ENCODE measurements around the gene PPP1R2B. TPM values are rescaled to one million over a fixed set of nuclear protein-coding genes. Genes with fewer than 3 reads are reported as not detected.
"Not testable (repeated sequence)": the region's sequence is repeated elsewhere in the genome, so short reads cannot be mapped to it uniquely, and the experiment has no call there.

PPP1R2B gene
- total and polyA plus RNA-seq, 5 experiments from 2014 or later: 0.09 to 0.39 (median 0.17) TPM

GRCh38 chr5:156835905-156836304 lies 14.2 kb upstream of the PPP1R2B start:
- ATAC-seq (no peak), DNase-seq (no peak)
- POLR2A ChIA-PET: interaction anchor here (0.6 kb wide), 1 partner anchor 838 kb away, joined by 4 read pairs; no protein-coding TSS in a partner anchor
- Mint-ChIP-seq H3K4me1 (peaks cover 0 to 4% (median 1%) of the 10 kb centered on the region in 4 donors), H3K27me3 (peaks cover 0 to 5% (median 0%) of the 10 kb centered on the region in 5 donors), H3K4me3 (no peak overlapping the region), H3K9me3 (no peaks in the 10 kb centered on the region), H3K36me3 (no peaks in the 10 kb centered on the region), H3K27ac (peak overlapping the region in 1 of 10 donors; percentile 9)

GRCh38 chr5:156836846-156837245 lies 13.2 kb upstream of the PPP1R2B start:
- peaks cover 0 to 5% (median 0%) of the 10 kb centered on the region in 5 donors for H3K27me3 Mint-ChIP-seq
- H3K4me3 Mint-ChIP-seq: no peak overlapping the region
- H3K4me1 Mint-ChIP-seq: peaks cover 0 to 4% (median 1%) of the 10 kb centered on the region in 4 donors
- POLR2A ChIA-PET: no interaction called here
- no peaks in the 10 kb centered on the region for H3K9me3 Mint-ChIP-seq
- DNase-seq (no peak), ATAC-seq (no peak)
- H3K27ac Mint-ChIP-seq: no peak overlapping the region
- H3K36me3 Mint-ChIP-seq: no peaks in the 10 kb centered on the region

- Mint-ChIP-seq H3K4me3 (no peak overlapping the region), H3K36me3 (no peaks in the 10 kb centered on the region), H3K27ac (no peak overlapping the region), H3K9me3 (no peaks in the 10 kb centered on the region), H3K4me1 (peaks cover 0 to 4% (median 1%) of the 10 kb centered on the region in 4 donors), H3K27me3 (peaks cover 0 to 5% (median 0%) of the 10 kb centered on the region in 5 donors)
- POLR2A ChIA-PET: no interaction called here
- DNase-seq (no peak), ATAC-seq (no peak)
These were observed 11.1 kb upstream of the PPP1R2B start for GRCh38 chr5:156838961-156839360.

GRCh38 chr5:156841737-156842136 lies 8.4 kb upstream of the PPP1R2B start:
- peaks cover 0 to 3% (median 0%) of the 10 kb centered on the region in 9 donors for H3K9me3 Mint-ChIP-seq

GRCh38 chr5:156846914-156847313 lies 3.2 kb upstream of the PPP1R2B start:
- peaks cover 0 to 36% (median 23%) of the 10 kb centered on the region in 9 donors for H3K9me3 Mint-ChIP-seq
- POLR2A ChIA-PET: no interaction called here
- H3K36me3 Mint-ChIP-seq: peaks cover 6 to 20% (median 18%) of the 10 kb centered on the region in 3 donors
- no peak for ATAC-seq
- H3K4me1 Mint-ChIP-seq: no peaks in the 10 kb centered on the region
- H3K4me3 Mint-ChIP-seq: no peak overlapping the region
- H3K27me3 Mint-ChIP-seq: peaks cover 15 to 40% (median 36%) of the 10 kb centered on the region in 5 donors
- DNase-seq: no peak
- H3K27ac Mint-ChIP-seq: no peak overlapping the region

More at GRCh38 chr5:156841737-156842136, 8.4 kb upstream of the PPP1R2B start:
- no peak for DNase-seq
- POLR2A ChIA-PET: no interaction called here
- Mint-ChIP-seq H3K27ac (no peak overlapping the region), H3K4me1 (no peaks in the 10 kb centered on the region), H3K36me3 (peaks cover 0 to under 1% (median 0%) of the 10 kb centered on the region in 3 donors), H3K4me3 (no peak overlapping the region), H3K27me3 (peaks cover 1 to 10% (median 8%) of the 10 kb centered on the region in 5 donors)
- no peak for ATAC-seq

- Mint-ChIP-seq H3K9me3 (peaks cover 5 to 41% (median 23%) of the 10 kb centered on the region in 9 donors), H3K36me3 (peaks cover 6 to 25% (median 25%) of the 10 kb centered on the region in 3 donors), H3K27ac (peak overlapping the region in 1 of 10 donors; percentile 65), H3K27me3 (peaks cover 15 to 46% (median 36%) of the 10 kb centered on the region in 5 donors)
- DNase-seq, POLR2A ChIA-PET, H3K4me3 Mint-ChIP-seq, H3K4me1 Mint-ChIP-seq, ATAC-seq: not testable (repeated sequence)
These were observed 1.6 kb upstream of the PPP1R2B start for GRCh38 chr5:156848447-156848846.

GRCh38 chr5:156851880-156852279 lies 1.8 kb downstream of the PPP1R2B start:
- H3K36me3 Mint-ChIP-seq: peaks cover 9 to 49% (median 43%) of the 10 kb centered on the region in 3 donors
- H3K27me3 Mint-ChIP-seq: peaks cover 15 to 46% (median 29%) of the 10 kb centered on the region in 5 donors
- POLR2A ChIA-PET: interaction anchor here (0.6 kb wide), 1 partner anchor 367 kb away, joined by 4 read pairs; no protein-coding TSS in a partner anchor
- H3K4me3 Mint-ChIP-seq: no peak overlapping the region
- ATAC-seq: no peak
- H3K27ac Mint-ChIP-seq: no peak overlapping the region
- no peak for DNase-seq
- peaks cover 18 to 63% (median 37%) of the 10 kb centered on the region in 9 donors for H3K9me3 Mint-ChIP-seq
- H3K4me1 Mint-ChIP-seq: no peaks in the 10 kb centered on the region

GRCh38 chr5:156853055-156853454 lies 3.0 kb downstream of the PPP1R2B start:
- ATAC-seq, H3K4me3 Mint-ChIP-seq, H3K27ac Mint-ChIP-seq, H3K4me1 Mint-ChIP-seq, POLR2A ChIA-PET, DNase-seq: not testable (repeated sequence)
- Mint-ChIP-seq H3K27me3 (peaks cover 14 to 41% (median 21%) of the 10 kb centered on the region in 5 donors), H3K9me3 (peaks cover 18 to 56% (median 32%) of the 10 kb centered on the region in 9 donors), H3K36me3 (peaks cover 3 to 42% (median 34%) of the 10 kb centered on the region in 3 donors)

- Mint-ChIP-seq H3K36me3 (peaks cover 0 to 7% (median 5%) of the 10 kb centered on the region in 3 donors), H3K4me1 (peaks cover 0 to 6% (median 4%) of the 10 kb centered on the region in 4 donors), H3K9me3 (peaks cover 2 to 7% (median 3%) of the 10 kb centered on the region in 9 donors), H3K4me3 (no peak overlapping the region), H3K27me3 (peaks cover 0 to 3% (median 0%) of the 10 kb centered on the region in 5 donors), H3K27ac (no peak overlapping the region)
- no peak for ATAC-seq
- POLR2A ChIA-PET: no interaction called here
- DNase-seq: no peak
These were observed 15.3 kb downstream of the PPP1R2B start for GRCh38 chr5:156865427-156865826.

GRCh38 chr5:156870498-156870839 lies 20.4 kb downstream of the PPP1R2B start:
- Mint-ChIP-seq H3K36me3 (peaks cover 0 to 17% (median 16%) of the 10 kb centered on the region in 3 donors), H3K27me3 (peaks cover 0 to 2% (median 0%) of the 10 kb centered on the region in 5 donors), H3K27ac (peak overlapping the region in 1 of 10 donors; percentile 64), H3K9me3 (peaks cover 5 to 28% (median 14%) of the 10 kb centered on the region in 9 donors), H3K4me3 (no peak overlapping the region), H3K4me1 (peaks cover 0 to under 1% (median 0%) of the 10 kb centered on the region in 4 donors)
- POLR2A ChIA-PET: no interaction called here
- ATAC-seq (no peak), DNase-seq (no peak)

- Mint-ChIP-seq H3K36me3 (peaks cover 0 to 17% (median 16%) of the 10 kb centered on the region in 3 donors), H3K27ac (no peak overlapping the region), H3K4me1 (no peaks in the 10 kb centered on the region), H3K4me3 (no peak overlapping the region), H3K27me3 (peaks cover 0 to 2% (median 0%) of the 10 kb centered on the region in 5 donors), H3K9me3 (peaks cover 5 to 28% (median 14%) of the 10 kb centered on the region in 9 donors)
- no peak for DNase-seq
- POLR2A ChIA-PET: no interaction called here
- ATAC-seq: no peak
These were observed 21.1 kb downstream of the PPP1R2B start for GRCh38 chr5:156871212-156871611.

- Mint-ChIP-seq H3K27ac (no peak overlapping the region), H3K4me3 (no peak overlapping the region), H3K36me3 (peaks cover 0 to 4% (median 3%) of the 10 kb centered on the region in 3 donors), H3K4me1 (peaks cover 2 to 11% (median 6%) of the 10 kb centered on the region in 4 donors), H3K27me3 (peaks cover 0 to 5% (median 0%) of the 10 kb centered on the region in 5 donors), H3K9me3 (peaks cover 0 to 1% (median 0%) of the 10 kb centered on the region in 9 donors)
- ATAC-seq (no peak), DNase-seq (no peak)
- POLR2A ChIA-PET: no interaction called here
These were observed 29.7 kb downstream of the PPP1R2B start for GRCh38 chr5:156879665-156880285.

GRCh38 chr5:156883316-156883875 lies 33.3 kb downstream of the PPP1R2B start:
- Mint-ChIP-seq H3K9me3 (no peaks in the 10 kb centered on the region), H3K4me3 (no peak overlapping the region), H3K36me3 (peaks cover 0 to 4% (median 0%) of the 10 kb centered on the region in 3 donors), H3K27me3 (peaks cover 0 to 10% (median 2%) of the 10 kb centered on the region in 5 donors), H3K27ac (no peak overlapping the region), H3K4me1 (peaks cover 2 to 11% (median 6%) of the 10 kb centered on the region in 4 donors)
- ATAC-seq (no peak), DNase-seq (peak in 1 of 10 donors; percentile 4)
- POLR2A ChIA-PET: no interaction called here

Data from naive thymus-derived CD8-positive, alpha-beta T cell (primary cell).